ENCODE results near the gene PRKD2.
"Not testable (repeated sequence)": the region's sequence is repeated elsewhere in the genome, so short reads cannot be mapped to it uniquely, and the experiment has no call there.

PRKD2 gene

DNA sequence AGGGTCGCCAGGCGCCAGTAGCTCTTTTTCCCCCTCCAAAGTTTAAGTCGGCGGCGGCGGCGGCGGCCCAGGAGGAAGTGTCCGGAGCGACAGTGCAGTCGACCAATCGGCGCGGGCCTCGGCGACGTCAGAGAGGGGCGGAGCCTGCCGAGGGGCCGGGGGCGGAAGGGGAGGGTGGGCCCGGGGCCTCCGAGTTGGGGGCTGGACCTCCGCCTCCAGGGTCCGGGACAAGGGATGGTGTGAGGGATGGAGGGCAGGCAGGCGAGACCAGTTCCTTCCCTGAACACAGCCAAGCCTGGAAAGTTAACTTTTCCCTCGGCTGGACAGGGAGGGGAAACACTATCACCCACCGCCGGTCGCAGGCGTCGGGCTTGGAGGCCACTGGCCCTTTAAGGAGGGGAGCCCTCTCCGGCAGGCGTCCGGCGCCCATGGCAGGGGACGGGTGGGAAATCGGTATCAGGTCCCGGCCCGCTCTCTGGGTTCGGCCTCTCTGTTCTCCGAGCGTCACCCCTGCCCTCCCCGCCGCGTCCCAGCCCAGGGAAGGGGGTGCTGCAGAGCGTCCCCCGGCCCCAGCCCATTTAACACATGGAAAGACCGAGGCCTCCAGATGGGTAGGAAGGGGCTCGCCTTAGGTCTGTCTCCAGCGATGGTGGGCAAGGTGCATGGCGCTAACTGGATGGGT is at the start of gene PRKD2:
Gene PRKD2, minus strand, starts transcription at position 81 of the 682 bp plus-strand sequence. CDS start 744 bp downstream, outside the sequence.
- DNase-seq (ENCODE audit: low read depth): peak; percentile 89

DNA sequence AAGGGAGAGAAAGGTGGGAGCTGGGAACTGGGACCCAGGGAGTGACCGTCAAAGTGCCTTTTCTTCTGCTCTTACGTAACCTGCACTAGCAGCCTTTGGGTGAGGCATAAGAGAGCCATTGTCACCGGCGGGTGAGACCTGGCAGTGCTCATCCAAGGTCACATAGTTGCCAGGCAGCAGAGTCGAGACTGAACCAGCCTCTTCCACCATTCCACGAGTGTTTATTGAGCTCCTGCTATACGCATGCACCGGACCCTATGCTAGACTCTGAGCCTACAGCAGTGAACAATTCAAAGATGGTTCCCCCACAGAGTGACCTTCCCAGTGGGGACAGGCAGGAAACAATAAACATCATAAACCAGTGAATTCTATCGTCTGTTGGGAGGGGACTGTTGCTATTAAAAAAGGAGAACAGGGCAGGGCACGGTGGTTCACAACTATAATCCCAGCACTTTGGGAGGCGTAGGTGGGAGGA is 47.9 kb upstream of the PRKD2 start:
- no peak for DNase-seq (ENCODE audit: low read depth)

DNA sequence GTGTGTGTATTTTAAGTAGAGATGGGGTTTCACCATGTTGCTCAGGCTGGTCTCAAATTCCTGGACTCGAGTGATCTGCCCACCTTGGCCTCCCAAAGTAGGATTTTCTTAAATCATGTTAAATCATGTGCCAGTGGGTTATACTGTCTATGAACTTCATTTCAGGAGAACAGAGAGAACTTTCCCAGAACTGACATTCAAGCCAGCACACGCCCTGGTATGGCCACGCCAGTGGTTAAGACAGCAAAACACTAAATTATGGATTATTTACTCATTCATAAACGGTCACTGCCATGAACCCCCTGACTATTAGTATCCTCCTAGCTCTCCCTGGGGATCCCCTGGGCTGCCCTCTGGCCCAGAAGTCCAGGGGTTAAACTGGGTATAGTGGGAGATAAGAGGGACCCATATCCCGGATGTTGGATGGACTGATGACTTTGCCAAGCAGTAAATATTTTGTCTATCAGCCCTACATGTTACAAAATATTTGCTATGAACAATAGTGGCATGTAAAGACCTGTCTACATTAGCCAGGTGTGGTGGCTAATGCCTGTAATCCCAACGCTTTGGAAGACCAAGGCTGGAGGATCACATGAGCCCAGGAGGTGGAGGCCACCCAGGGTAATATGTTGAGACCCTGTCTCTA is 45.5 kb upstream of the PRKD2 start:
- DNase-seq (ENCODE audit: low read depth): no peak

DNA sequence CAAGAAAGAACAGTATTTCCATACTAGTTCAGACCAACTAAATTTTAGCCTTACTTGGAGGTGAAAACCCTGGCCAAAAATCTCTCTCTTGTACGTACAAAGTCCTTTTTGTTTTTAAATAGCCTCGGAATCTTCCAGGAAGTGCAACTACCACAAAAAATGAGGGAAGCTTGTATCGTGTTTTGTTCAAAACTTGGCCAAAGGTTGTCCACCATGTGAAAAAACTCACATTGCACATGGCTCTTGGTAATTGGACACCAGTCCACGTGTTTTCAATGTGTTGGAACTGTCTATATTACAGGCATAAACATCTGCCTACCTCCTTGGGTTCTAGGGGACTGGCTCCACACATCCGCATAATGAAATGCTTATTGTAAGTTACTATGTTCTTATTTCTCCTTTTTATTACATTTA is 44.5 kb upstream of the PRKD2 start:
- DNase-seq (ENCODE audit: low read depth): no peak

DNA sequence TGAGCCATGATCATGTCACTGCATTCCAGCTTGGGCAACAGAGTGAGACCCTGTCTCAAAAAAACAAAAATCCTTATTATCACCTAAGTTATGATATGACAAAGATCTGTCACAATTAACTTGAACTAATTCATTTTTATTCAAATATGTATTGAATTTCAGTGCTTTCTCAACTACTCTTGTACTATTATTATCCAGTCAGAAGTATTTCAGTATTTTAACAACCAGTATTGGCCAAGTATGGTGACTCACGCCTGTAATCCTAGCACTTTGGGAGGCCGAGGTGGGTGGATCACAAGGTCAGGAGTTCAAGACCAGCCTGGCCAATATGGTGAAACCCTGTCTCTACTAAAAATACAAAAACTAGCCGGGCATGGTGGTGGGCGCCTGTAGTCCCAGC is 44.0 kb upstream of the PRKD2 start:
- not testable (repeated sequence) for DNase-seq (ENCODE audit: low read depth)

DNA sequence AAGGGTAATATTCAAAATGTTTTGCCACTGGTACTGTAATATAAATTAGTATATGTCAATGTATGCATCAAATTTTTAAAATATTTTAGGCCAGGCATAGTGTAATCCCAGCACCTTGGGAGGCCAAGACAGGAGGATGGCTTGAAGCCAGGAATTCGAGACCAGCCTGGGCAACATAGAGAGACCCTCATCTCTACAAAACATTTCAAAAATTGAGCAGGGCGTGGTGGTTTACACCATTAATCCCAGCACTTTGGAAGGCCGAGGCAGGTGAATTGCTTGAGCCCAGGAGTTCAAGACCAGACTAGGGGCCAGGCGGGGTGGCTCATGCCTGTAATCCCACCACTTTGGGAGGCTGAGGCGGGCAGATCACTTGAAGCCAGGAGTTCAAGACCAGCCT is 43.4 kb upstream of the PRKD2 start:
- no peak for DNase-seq (ENCODE audit: low read depth)

DNA sequence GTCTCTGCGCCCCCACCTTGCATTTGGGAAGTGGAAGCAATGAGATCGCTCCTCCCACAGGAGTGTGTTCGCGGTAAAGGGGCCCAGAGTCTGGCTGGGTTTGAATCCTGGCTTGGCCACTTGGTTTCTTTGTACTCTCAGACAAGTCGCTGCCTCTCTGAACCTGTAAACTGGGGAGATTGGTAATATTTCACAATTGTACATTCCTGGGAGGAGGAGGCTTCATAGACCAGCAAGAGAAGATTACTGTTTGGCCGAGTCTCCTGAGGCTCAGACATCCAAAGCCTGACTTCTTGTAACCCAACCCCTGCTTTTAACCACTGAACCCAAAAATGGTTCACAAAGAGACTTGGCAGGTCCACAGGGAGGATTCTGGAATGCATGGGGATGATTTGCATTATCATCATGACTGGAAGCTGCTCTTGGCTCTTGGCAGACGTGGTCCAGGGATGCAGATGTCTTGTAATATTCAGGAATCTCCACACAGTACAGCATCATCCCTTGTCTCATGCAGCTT is 43.0 kb upstream of the PRKD2 start:
- DNase-seq (ENCODE audit: low read depth): no peak

DNA sequence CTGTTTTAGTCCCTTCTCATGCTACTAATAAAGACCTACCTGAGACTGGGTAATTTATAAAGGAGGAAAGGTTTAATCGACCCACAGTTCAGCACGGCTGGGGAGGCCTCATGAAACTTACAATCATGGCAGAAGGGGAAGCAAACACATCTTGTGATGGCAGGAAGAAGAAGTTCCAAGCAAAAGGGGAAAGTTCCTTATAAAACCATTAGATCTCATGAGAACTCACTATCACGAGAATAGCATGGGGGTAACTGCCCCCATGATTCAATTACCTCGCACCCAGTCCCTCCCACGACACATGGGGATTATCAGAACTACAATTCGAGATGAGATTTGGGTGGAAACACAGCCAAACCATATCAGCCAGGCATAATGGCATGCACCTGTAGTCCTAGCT is 42.3 kb upstream of the PRKD2 start:
- no peak for DNase-seq (ENCODE audit: low read depth)

DNA sequence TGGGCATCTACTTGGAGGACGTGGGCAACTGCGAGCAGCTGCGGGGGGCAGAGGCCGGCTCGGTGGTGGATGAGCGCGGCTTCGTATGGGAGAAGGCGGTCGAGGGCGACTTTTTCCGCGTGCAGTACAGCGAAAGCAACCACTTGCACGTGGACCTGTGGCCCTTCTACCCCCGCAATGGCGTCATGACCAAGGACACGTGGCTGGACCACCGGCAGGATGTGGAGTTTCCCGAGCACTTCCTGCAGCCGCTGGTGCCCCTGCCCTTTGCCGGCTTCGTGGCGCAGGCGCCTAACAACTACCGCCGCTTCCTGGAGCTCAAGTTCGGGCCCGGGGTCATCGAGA is 39.6 kb upstream of the PRKD2 start:
- DNase-seq (ENCODE audit: low read depth): no peak

DNA sequence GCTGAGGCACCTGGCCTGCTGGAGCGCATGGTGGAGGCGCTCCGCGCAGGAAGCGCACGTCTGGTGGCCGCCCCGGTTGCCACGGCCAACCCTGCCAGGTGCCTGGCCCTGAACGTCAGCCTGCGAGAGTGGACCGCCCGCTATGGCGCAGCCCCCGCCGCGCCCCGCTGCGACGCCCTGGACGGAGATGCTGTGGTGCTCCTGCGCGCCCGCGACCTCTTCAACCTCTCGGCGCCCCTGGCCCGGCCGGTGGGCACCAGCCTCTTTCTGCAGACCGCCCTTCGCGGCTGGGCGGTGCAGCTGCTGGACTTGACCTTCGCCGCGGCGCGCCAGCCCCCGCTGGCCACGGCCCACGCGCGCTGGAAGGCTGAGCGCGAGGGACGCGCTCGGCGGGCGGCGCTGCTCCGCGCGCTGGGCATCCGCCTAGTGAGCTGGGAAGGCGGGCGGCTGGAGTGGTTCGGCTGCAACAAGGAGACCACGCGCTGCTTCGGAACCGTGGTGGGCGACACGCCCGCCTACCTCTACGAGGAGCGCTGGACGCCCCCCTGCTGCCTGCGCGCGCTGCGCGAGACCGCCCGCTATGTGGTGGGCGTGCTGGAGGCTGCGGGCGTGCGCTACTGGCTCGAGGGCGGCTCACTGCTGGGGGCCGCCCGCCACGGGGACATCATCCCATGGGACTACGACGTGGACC is 39.1 kb upstream of the PRKD2 start:
- no peak for DNase-seq (ENCODE audit: low read depth)

DNA sequence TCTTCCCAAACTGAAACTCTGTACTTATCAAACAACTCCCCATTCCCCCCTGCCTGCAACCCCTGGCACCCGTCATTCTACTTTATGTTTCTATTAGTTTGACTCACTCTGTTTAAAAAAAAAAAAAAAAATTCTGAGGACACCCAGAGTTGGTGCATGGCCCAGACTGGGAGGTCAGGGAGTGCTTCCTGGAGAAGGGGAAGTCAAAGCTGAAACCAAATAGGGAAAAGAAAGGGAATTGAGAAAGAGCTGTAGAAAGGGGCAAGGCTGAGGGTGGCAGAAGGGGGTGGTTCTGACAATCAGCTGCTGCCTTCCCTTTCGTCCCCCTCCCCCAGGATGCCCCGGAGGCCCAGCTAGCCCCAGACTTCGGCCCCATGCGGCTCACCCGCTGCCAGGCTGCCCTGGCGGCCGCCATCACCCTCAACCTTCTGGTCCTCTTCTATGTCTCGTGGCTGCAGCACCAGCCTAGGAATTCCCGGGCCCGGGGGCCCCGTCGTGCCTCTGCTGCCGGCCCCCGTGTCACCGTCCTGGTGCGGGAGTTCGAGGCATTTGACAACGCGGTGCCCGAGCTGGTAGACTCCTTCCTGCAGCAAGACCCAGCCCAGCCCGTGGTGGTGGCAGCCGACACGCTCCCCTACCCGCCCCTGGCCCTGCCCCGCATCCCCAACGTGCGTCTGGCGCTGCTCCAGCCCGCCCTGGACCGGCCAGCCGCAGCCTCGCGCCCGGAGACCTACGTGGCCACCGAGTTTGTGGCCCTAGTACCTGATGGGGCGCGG is 38.4 kb upstream of the PRKD2 start:
- no peak for DNase-seq (ENCODE audit: low read depth)

DNA sequence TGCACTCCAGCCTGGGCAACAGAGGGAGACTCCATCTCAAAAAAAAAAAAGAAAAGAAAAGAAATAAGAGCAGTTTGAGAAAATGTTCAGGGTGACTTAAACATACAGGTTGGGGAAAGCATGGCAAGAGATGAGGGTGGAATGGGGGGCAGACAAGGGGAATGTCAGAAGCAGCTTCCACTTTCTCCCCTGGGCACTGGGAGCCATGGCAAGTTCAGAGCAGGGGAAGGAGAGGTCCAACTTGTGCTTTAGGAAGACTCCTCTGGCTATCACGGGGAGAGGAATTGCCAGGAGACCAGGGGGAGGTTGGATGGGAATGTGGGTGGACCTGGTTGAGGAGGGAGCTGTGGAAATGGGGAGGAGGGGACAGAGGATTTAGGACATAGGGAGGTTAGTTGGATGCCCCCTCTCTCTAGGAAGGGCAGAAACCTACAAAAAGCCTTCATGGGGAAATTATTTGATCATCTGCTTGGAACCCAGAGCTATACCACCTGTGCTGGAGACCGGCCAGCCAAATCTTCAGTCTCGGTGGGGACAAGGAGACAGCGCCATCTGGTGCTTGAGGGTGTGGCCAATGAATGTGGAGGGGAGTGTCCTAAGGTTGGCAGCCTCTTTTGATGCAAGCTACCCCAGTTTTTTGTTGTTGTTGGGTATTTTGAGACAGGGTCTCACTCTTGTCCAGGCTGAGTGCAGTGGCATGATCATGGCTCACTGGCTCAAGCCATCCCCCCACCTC is 36.7 kb upstream of the PRKD2 start:
- peak; percentile 50 for DNase-seq (ENCODE audit: low read depth)

DNA sequence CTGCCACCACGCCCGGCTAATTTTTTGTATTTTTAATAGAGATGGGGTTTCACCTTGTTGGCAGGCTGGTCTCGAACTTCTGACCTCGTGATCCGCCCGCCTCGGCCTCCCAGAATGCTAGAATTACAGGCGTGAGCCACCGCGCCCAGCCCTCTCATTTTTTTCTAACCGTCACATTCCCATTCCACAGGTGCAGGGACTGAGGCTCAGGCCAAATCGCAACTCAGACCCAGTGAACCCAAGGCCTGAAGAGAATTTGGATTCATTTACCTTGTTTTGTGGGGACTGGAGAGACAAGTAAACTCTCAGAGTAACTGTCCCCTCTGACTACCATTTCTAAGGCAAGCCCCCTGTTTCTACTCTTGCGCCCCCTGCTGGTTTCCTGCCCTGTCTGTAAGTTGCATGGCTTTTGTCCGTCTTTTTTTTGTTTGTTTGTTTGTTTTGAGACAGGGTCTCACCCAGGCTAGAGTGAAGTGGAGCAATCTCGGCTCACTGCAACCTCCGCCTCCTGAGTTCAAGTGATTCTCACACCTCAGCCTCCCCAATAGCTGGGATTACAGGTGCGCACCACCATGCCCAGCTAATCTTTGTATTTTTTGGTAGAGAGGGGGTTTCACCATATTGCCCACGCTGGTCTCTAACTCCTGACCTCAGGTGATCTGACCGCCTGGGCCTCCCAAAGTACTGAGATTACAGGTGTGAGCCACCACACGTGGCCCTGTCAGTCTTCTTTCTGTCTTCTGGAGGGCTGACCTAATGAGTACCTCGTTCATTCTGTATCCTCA is 31.6 kb upstream of the PRKD2 start:
- DNase-seq (ENCODE audit: low read depth): peak; percentile 66

DNA sequence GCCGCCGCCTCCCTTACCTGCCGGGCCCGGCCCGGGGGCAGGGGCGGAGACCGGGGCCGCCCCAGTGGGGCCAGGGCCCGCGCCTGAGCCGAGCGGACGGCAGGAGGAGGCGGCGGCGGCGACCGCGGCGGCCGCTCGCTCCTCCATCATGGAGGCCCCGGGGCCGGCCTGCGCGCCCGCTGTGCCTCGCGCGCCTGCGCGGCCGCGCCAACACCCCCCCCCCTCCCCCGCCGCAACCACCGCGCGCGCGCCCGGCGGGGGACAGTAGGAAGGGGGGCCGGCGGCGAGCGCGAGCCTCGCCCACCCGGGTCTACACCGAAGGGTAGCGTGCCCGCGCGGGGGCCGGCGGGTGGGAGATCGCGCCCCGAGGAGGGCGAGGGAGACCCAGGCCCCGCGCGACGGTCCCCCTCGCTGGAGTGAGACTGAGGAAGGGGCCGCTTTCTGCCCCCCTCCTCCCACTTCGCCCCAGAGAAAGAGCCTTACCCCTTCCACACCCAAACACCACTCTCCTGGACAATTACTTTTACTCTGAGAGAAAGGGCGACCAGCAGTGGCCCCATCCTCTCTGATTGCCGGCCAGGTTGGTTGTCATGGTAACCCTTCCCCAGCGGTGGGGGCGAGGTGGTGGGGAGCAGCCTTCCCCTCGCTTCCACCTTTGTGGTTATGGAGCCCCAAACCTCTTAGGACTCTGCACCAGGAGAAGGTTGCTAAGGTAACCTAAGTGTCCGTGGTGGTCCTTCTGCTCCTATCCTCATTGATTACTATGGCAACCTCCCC is 29.6 kb upstream of the PRKD2 start, which contains the start of gene STRN4:
Gene STRN4, minus strand, starts transcription at position 170 of the 777 bp plus-strand sequence. Its CDS starts 20 bp downstream, at position 150.
- peak; percentile 60 for DNase-seq (ENCODE audit: low read depth)

DNA sequence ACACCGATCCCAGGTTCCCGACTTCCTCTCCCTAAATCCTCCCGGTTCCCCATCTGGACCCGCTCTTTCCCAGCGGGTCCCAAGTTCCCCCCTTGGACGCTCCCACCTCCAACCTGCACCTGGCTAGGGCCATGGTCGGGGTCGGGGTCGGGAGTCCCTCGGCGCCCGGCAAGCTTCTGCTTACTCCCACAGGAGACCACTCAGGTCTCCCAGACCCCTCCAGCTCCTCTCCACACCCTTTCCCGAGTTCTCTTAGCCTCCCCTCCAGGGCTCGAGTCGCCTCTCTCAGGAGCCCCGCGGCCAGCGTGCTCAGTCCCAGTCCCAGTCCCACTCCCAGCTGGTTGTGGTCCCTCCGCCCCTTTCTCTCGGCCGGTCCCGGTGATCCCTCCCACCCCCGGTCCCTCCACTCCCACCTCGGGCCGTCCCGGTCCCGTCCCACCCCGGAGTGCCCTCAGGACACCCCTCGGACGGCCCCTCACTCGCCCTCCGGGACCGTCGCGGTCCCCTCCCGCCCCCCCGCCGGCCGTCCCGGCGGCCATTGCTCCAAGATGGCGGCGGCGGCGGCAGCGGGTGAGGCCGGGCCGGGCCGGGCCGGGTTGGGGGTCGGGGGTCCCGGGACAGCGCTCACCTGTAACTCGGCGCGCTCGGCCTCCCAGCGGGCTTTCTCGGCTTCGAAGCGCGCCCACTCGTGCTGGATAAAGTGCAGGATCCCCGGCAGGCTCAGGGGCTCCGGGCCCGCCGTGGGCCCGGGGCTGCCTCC is 28.8 kb upstream of the PRKD2 start, which contains the start of gene FKRP:
Gene FKRP, plus strand, starts transcription at position 537 of the 760 bp plus-strand sequence. CDS start 9,394 bp downstream, outside the sequence.
- DNase-seq (ENCODE audit: low read depth): peak; percentile 21

DNA sequence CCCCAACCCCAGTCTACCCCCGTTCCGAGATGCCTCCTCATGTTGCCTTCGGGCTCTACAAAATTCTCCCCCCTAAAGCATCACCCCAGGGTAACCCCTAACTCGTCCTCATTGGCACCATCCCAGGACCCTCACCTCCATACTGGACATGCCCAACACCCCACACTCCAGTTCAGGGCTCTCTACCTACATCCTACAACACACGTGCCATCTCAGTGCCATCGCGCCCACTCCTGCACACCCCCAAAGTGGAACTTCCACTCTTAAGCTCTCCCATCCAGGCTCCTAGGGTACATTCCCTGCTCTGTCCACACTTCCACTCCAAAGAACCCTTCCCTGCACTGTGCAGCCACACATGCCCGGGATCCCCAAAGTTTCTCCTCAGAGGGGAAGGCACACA is 28.1 kb upstream of the PRKD2 start:
- DNase-seq (ENCODE audit: low read depth): no peak

DNA sequence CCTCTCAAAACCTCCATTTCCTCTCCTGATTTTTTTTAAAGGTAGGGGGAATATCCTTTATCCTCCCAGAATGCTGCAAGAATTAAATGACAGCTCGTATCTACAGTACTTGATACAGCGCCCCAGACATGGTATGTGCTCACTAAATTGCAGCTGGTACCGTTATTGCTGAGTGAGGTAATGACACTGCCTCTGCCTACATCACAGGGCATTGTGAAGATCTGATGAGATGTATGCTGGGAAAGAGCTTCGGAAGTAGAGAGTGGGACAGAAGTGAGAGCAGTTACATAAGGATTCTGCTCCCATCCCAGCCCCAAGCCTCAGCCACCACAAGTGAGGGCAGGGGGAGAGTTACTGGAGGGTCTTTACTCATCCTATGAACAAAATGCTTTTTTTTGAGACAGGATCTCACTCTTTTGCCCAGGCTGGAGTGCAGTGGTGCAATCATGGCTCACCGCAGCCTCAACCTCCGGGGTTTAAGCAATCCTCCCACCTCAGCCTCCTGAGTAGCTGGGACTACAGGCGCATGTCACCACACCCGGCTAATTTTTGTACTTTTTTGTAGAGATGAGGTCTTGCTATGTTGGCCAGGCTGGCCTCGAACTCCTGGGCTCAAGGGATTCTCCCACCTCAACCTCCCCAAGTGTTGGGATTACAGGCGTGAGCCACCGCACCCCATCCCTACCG is 27.2 kb upstream of the PRKD2 start:
- DNase-seq (ENCODE audit: low read depth): no peak

DNA sequence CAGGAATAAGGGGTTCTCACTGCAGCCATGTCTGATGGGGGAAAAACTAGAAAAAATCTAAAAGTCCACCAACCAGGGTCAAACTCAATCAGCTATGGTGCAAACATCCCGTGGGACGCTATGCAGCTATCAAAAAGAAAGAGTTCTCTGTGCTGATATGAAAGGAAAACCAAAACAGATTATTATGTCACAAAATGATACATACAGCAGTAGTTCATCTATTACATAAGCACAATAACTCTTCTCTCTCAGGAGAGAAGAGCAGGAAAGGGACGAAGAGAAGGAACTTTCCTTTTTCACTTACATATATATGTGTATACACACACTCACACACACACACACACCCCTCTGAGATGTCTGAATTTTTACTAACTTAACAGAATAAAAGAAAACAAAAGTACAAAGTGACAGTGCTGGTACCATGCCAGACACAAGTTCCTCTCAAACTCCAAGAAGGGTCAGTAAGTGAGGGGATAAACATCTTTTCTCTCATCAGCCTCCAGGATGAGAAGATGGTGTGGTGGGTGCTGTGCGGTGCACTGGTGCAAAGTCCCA is 26.1 kb upstream of the PRKD2 start:
- no peak for DNase-seq (ENCODE audit: low read depth)
